ENCODE data around the gene LMAN1L.

DNA sequence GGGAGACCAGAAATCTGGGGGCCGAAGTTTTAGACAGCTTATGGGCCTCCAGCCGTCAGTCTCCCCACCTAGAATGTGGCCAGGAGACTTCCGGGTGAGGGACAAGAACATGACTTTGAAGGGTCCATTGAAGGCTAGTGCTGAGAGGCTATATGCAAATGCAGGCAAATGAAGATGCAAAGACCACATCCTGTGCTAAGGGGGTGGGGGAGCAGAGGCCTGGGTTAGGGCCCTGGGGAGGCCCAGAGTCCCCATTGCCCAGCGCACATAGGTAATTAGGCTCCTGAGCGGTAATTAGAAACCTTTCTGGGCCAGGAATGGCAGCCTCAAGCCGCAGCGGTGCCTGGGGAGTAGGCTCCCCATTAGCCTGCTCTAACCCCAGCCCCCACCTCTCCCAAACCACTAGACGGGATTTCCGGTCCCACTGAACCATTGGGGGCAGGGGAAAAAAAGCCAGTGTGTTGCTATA is 23.9 kb upstream of the LMAN1L start:
- TF ChIP-seq, protein P1, sequence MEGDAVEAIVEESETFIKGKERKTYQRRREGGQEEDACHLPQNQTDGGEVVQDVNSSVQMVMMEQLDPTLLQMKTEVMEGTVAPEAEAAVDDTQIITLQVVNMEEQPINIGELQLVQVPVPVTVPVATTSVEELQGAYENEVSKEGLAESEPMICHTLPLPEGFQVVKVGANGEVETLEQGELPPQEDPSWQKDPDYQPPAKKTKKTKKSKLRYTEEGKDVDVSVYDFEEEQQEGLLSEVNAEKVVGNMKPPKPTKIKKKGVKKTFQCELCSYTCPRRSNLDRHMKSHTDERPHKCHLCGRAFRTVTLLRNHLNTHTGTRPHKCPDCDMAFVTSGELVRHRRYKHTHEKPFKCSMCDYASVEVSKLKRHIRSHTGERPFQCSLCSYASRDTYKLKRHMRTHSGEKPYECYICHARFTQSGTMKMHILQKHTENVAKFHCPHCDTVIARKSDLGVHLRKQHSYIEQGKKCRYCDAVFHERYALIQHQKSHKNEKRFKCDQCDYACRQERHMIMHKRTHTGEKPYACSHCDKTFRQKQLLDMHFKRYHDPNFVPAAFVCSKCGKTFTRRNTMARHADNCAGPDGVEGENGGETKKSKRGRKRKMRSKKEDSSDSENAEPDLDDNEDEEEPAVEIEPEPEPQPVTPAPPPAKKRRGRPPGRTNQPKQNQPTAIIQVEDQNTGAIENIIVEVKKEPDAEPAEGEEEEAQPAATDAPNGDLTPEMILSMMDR (IDR thresholded peaks at IDR 0.05; ENCODE audit: insufficient read depth, low read length, poor library complexity, severe bottlenecking): no peak
- TF ChIP-seq EZH2phosphoT487 (conservative IDR thresholded peaks at IDR 0.05; ENCODE audit: low read length): no peak

All from SU-DHL-6 (cell line).